Motor neuron (in vitro differentiated cells): Measurements from ENCODE around the gene ZFYVE1. TPM values are rescaled to one million over a fixed set of nuclear protein-coding genes. Genes with fewer than 3 reads are reported as not detected.
"Not testable (repeated sequence)": the region's sequence is repeated elsewhere in the genome, so short reads cannot be mapped to it uniquely, and the experiment has no call there.

Experiments
- ATAC-seq, 8 experiments: fragments of 200-7000 bp; cut with Tn5 transposase; replicated peaks in 6 of 8; 2 replicates each; pipeline ENCODE4 v1.8.0; 2021; ENCODE audit warnings: mild to moderate bottlenecking in 8 of 8, moderate library complexity in 8 of 8
- H3K27ac ChIP-seq, 2 donors: fragments of 250-450 bp; sonication (Bioruptor Pico); 2 replicates each; pipeline ENCODE4 v1.9.0; 2021; ENCODE audit warnings: antibody characterized with exemption in 2 of 2, mild to moderate bottlenecking in 2 of 2, moderate library complexity in 1 of 2
- H3K4me1 ChIP-seq, 2 donors: fragments of 250-450 bp; sonication (Bioruptor Pico); replicated peaks in 1 of 2; 2 replicates each; pipeline ENCODE4 v1.6.1; 2021; ENCODE audit warnings: antibody characterized with exemption in 2 of 2, mild to moderate bottlenecking in 2 of 2, moderate library complexity in 1 of 2
- H3K4me3 ChIP-seq, 5 donors: fragments of 250-450 bp; sonication (Bioruptor Pico); 2 replicates each; pipeline ENCODE4 v1.9.0; 2021; ENCODE audit warnings: antibody characterized with exemption in 5 of 5, mild to moderate bottlenecking in 5 of 5, moderate library complexity in 4 of 5
- WGBS, 10 experiments: fragments of 450-650 bp; shearing (Covaris generic); methylation state at CpG; one replicate each; pipeline ENCODE4 v1.0.0; 2022; 5-methylcytosine and 5-hydroxymethylcytosine counted together
- in situ Hi-C, 9 experiments: fragments of 400-800 bp; cut with MboI; loops; one replicate each; pipeline ENCODE4 v1.15.0; 2021; ENCODE audit warnings: low sequenced_read_pairs in 9 of 9, low pct_unique_long_range_greater_than_20kb in 2 of 9; ENCODE audit not compliant: unreplicated experiment in 9 of 9
- total RNA-seq, 8 experiments: library from RNA; unstranded; fragments of 300-600 nt; gene quantifications; 2 replicates each; pipeline versions ENCODE4 v1.2.3 to v1.2.4, GENCODE V29; 2022

The ZFYVE1 gene
- total RNA-seq, 8 experiments from 2014 or later: 9.7 to 19.7 (median 12.1) TPM

GRCh38 chr14:72962829-72963312 lies 64.0 kb downstream of the ZFYVE1 start:
- 0 to 88% (median 56%) methylated on average over 1 to 6 of the region's 6 CpGs; no CpG with 5 or more reads in 1 of the 10 experiments for WGBS, 10 experiments
- in situ Hi-C loops: no loop called here
- ATAC-seq: peak in 3 of 8 experiments; percentile 80 to 82 (median 80)

GRCh38 chr14:72962336-72962754 lies 64.6 kb downstream of the ZFYVE1 start:
- 56 to 100% (median 100%) methylated on average over 1 to 5 of the region's 10 CpGs; no CpG with 5 or more reads in 2 of the 10 experiments for WGBS, 10 experiments
- H3K4me1 ChIP-seq, H3K4me3 ChIP-seq, in situ Hi-C loops, H3K27ac ChIP-seq: not testable (repeated sequence)
- peak in 2 of 8 experiments; percentile 23 to 24 for ATAC-seq

More at GRCh38 chr14:72962829-72963312, 64.0 kb downstream of the ZFYVE1 start:
- Histone ChIP-seq H3K4me1 (no peaks in the 10 kb centered on the region), H3K4me3 (no peak overlapping the region), H3K27ac (no peak overlapping the region)

DNA sequence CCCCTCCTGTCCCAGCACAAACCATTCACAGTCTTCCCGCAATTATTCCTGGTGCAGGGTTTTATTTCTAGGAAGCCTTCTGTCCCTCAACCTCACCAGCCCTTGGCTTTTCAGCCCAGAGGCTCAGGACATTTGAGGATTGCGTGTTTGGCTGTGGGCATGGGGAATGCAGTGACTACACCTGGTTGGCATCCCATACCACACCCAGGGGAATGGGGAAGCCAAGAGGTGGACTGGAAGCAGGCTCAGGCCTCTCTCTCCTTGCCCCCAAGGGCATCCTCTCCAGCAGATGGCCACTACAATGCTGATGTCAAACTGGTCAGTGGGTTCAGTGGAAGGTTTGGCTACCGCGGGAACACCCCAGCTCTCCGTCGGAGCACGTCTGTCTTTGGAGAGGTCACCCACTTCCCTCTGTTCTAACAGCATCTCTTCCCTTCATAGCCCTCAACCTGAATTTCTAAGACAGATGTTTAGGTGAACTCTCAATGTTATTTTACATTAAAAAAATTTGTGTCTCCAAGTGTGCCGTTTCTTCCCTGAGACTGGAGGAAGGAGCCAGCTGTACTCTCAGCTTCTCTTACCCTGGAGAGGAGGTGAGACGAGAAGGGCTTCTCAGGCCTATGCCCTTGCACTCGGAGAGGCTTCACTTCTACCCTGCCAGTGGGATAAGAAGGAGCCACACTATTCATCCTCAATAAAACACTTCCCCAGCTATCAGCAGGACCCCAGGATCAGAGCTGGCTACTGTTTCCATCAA lies 65.1 kb downstream of the ZFYVE1 start:
- no peaks in the 10 kb centered on the region for H3K4me1 ChIP-seq
- H3K27ac ChIP-seq: no peak overlapping the region
- ATAC-seq: no peak
- no peak overlapping the region for H3K4me3 ChIP-seq
- WGBS, 10 experiments: 40 to 100% (median 88%) methylated on average over 1 to 2 of the region's 10 CpGs; no CpG with 5 or more reads in 3 of the 10 experiments
- in situ Hi-C loops: no loop called here

- H3K27ac ChIP-seq, H3K4me1 ChIP-seq, H3K4me3 ChIP-seq, ATAC-seq, in situ Hi-C loops: not testable (repeated sequence)
- WGBS, 10 experiments: 90 to 100% (median 95%) methylated on average over 1 to 4 of the region's 4 CpGs; no CpG with 5 or more reads in 4 of the 10 experiments
Measured at GRCh38 chr14:72961016-72961415, 65.9 kb downstream of the ZFYVE1 start.

GRCh38 chr14:72958548-72958947 lies 68.4 kb downstream of the ZFYVE1 start:
- in situ Hi-C loops: no loop called here
- H3K4me3 ChIP-seq: no peak overlapping the region
- H3K4me1 ChIP-seq: no peaks in the 10 kb centered on the region
- no peak for ATAC-seq
- WGBS, 10 experiments: 78 to 100% (median 89%) methylated on average over 2 to 7 of the region's 15 CpGs; no CpG with 5 or more reads in 4 of the 10 experiments
- no peak overlapping the region for H3K27ac ChIP-seq

GRCh38 chr14:72957213-72957612 lies 69.7 kb downstream of the ZFYVE1 start:
- no peak for ATAC-seq
- in situ Hi-C loops: no loop called here
- Histone ChIP-seq H3K4me1 (no peaks in the 10 kb centered on the region), H3K4me3 (no peak overlapping the region), H3K27ac (no peak overlapping the region)
- WGBS, 10 experiments: 72 to 100% (median 81%) methylated on average over 1 to 3 of the region's 3 CpGs; no CpG with 5 or more reads in 5 of the 10 experiments

DNA sequence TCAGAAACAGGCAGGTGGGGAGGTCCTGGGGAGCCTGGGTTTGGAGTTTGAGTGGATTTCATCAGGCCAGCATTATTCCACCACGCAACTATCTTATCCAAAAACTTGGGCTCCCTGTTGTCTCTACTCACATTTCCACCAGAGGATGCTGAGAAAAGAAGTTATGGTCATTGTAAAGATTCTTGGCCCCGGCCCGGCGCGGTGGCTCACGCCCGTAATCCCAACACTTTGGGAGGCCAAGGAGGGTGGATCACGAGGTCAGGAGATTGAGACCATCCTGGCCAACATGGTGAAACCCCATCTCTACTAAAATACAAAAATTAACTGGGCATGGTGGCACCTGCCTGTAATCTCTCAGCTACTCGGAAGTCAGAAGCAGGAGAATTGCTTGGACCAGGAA lies 70.2 kb downstream of the ZFYVE1 start:
- in situ Hi-C loops, H3K4me1 ChIP-seq, H3K4me3 ChIP-seq, H3K27ac ChIP-seq, ATAC-seq: not testable (repeated sequence)
- WGBS, 10 experiments: 87 to 100% (median 96%) methylated on average over 2 to 8 of the region's 9 CpGs; no CpG with 5 or more reads in 5 of the 10 experiments

DNA sequence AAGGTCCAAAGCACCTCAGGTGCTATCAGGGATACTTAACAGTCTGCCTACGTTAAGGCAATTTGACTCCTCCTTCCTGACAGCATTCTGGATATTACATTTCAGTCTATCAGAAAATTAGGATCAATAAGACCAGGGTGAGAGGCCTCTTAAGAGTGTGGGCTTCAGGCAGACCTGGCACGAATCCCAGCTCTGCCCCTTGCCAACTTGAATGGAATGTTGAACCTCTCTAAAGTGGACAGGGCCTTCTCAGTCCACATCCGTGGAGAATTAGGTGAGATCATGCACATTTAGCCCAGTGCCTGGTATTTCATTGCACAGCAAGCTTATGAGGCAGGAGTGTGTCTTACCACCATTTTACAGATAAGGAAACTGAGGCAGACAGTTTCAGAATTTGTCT lies 74.7 kb downstream of the ZFYVE1 start:
- Histone ChIP-seq H3K4me1 (no peaks in the 10 kb centered on the region), H3K4me3 (no peak overlapping the region), H3K27ac (no peak overlapping the region)
- in situ Hi-C loops: no loop called here
- ATAC-seq: no peak
- WGBS, 10 experiments: 60 to 100% (median 81%) methylated on average over 1 to 3 of the region's 3 CpGs; no CpG with 5 or more reads in 4 of the 10 experiments

- H3K27ac ChIP-seq: no peak overlapping the region
- WGBS, 10 experiments: 0 to 58% (median 29%) methylated on average over 1 to 5 of the region's 5 CpGs; no CpG with 5 or more reads in 3 of the 10 experiments
- in situ Hi-C loops: loop anchor here in 1 of 9 experiments (10.0 kb wide), 1 partner anchor 434 kb away; no protein-coding TSS in a partner anchor
Measured at GRCh38 chr14:72948481-72949138, 78.3 kb downstream of the ZFYVE1 start.

GRCh38 chr14:72947366-72948160 lies 79.3 kb downstream of the ZFYVE1 start:
- ATAC-seq: no peak
- in situ Hi-C loops: loop anchor here in 1 of 9 experiments (10.0 kb wide), 1 partner anchor 433 kb away; no protein-coding TSS in a partner anchor
- WGBS, 10 experiments: 86 to 100% (median 100%) methylated on average over 1 to 4 of the region's 9 CpGs; no CpG with 5 or more reads in 2 of the 10 experiments
- no peaks in the 10 kb centered on the region for H3K4me1 ChIP-seq
- no peak overlapping the region for H3K27ac ChIP-seq
- H3K4me3 ChIP-seq: no peak overlapping the region

More at GRCh38 chr14:72948481-72949138, 78.3 kb downstream of the ZFYVE1 start:
- peak in 7 of 8 experiments; percentile 30 to 81 (median 57) for ATAC-seq
- Histone ChIP-seq H3K4me3 (no peak overlapping the region), H3K4me1 (no peaks in the 10 kb centered on the region)

DNA sequence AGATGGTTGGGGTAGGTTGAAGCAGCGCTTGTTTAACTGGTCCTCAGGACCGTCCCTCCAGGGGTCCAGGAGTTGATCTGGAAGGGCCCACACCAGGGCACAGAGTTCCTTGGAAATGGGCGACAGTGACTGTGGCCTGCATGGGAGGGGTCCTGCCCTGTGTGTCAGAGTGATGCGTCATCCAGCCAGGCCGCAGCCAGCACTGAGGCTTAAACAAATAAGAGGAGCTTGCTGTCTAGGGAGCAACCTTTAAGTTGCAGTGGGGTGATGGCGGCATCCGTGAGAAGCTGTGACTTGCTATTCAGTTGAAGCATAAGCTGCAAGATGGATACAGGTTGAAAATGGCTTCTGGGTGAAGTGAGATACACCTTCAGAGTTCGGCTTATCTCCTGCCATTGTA lies 80.4 kb downstream of the ZFYVE1 start:
- Histone ChIP-seq H3K27ac (no peak overlapping the region), H3K4me3 (no peak overlapping the region), H3K4me1 (no peaks in the 10 kb centered on the region)
- ATAC-seq: peak in 1 of 8 experiments; percentile 59
- in situ Hi-C loops: loop anchor here in 1 of 9 experiments (10.0 kb wide), 1 partner anchor 432 kb away; no protein-coding TSS in a partner anchor
- WGBS, 10 experiments: 74 to 100% (median 83%) methylated on average over 1 to 7 of the region's 8 CpGs; no CpG with 5 or more reads in 2 of the 10 experiments

DNA sequence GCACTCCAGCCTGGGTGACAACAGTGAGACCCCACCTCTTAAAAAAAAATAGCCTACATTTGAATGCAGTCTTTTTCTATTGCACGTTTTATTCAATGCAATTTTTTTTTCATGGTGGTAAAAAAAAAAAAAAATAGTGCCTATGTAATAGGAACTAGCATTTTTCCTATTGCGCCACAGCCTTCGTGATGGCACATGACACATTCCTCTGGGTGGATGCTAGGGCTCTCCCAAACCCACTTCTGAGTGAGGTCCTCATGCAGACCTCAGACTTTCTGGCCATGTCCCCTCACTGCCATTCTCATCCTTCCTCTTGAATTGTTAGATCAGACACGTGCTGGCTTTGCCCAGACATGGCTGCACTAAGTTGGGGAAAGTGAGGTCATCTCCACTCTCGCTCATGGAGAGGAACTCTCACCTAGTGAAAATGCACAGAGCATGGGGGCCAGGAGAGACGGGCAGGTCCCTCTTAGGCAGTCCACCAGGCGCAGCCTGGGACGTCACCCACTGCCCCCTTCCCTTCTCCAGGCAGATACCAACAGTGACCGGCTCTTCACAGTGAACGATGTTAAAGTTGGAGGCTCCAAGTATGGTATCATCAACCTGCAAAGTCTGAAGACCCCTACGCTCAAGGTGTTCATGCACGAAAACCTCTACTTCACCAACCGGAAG lies 81.4 kb downstream of the ZFYVE1 start:
- WGBS, 10 experiments: 81 to 100% (median 89%) methylated on average over 3 to 8 of the region's 13 CpGs; no CpG with 5 or more reads in 6 of the 10 experiments
- H3K4me1 ChIP-seq: no peaks in the 10 kb centered on the region
- in situ Hi-C loops: loop anchor here in 1 of 9 experiments (10.0 kb wide), 1 partner anchor 431 kb away; no protein-coding TSS in a partner anchor

More for the DNA sequence above, 81.4 kb downstream of the ZFYVE1 start:
- ATAC-seq: no peak
- Histone ChIP-seq H3K4me3 (no peak overlapping the region), H3K27ac (no peak overlapping the region)
